HG03342 (cell line): ENCODE data around the gene TMEM259.

Experiments
- ATAC-seq: cut with Tn5 transposase; IDR thresholded peaks from one replicate; pipeline ENCODE4 v1.9.1; 2021; ENCODE audit warnings: mild to moderate bottlenecking, moderate library complexity; ENCODE audit not compliant: unreplicated experiment

The TMEM259 gene

GRCh38 chr19:1055886-1056620, 35.1 kb upstream of the TMEM259 start:
- no peak for ATAC-seq

GRCh38 chr19:1055028-1055425, 34.1 kb upstream of the TMEM259 start:
- ATAC-seq, result no peak

- no peak for ATAC-seq
These were observed 33.4 kb upstream of the TMEM259 start for GRCh38 chr19:1054102-1055027.

GRCh38 chr19:1053176-1054101, 32.5 kb upstream of the TMEM259 start:
- ATAC-seq, result no peak

- no peak for ATAC-seq
These were observed 31.5 kb upstream of the TMEM259 start for GRCh38 chr19:1052349-1052975.

GRCh38 chr19:1051791-1052190, 30.9 kb upstream of the TMEM259 start:
- no peak for ATAC-seq

- no peak for ATAC-seq
These were observed 30.3 kb upstream of the TMEM259 start for GRCh38 chr19:1050989-1051788.

GRCh38 chr19:1049800-1050199, 28.9 kb upstream of the TMEM259 start:
- no peak for ATAC-seq

GRCh38 chr19:1049106-1049505, 28.2 kb upstream of the TMEM259 start:
- no peak for ATAC-seq

- no peak for ATAC-seq
These were observed 26.8 kb upstream of the TMEM259 start for GRCh38 chr19:1047696-1048147.

- no peak for ATAC-seq
These were observed 26.1 kb upstream of the TMEM259 start for GRCh38 chr19:1046836-1047695.

- ATAC-seq, result no peak
These were observed 25.2 kb upstream of the TMEM259 start for GRCh38 chr19:1046117-1046626.

GRCh38 chr19:1045247-1045603, 24.3 kb upstream of the TMEM259 start:
- no peak for ATAC-seq

- no peak for ATAC-seq
These were observed 22.0 kb upstream of the TMEM259 start for GRCh38 chr19:1042689-1043511.

GRCh38 chr19:1041835-1042685, 21.1 kb upstream of the TMEM259 start:
- ATAC-seq, result no peak

GRCh38 chr19:1041272-1041834, 20.4 kb upstream of the TMEM259 start:
- no peak for ATAC-seq
